HepG2 (cell line): ENCODE measurements around the gene GALNT15. TPM values are rescaled to one million over a fixed set of nuclear protein-coding genes. Genes with fewer than 3 reads are reported as not detected.

Experiments used
- ATAC-seq: fragments of 200-7000 bp; cut with Tn5 transposase; 3 replicates; pipeline ENCODE4 v1.9.1; 2020; ENCODE audit warnings: mild to moderate bottlenecking, moderate library complexity
- BruUV-seq: library from RNA; stranded (reverse); fragments of 400-500 nt; replicated peaks from 2 replicates; lab custom pipeline; 2021; lab: Mats Ljungman, UMichigan
- CTCF ChIA-PET: fragments of 300-600 bp; formaldehyde crosslinking; extraction: SDS; loops from one replicate; lab custom pipeline; 2021; ENCODE audit warnings: low total read pairs, inconsistent platforms, low intra/inter-chr PET ratio; lab: Yijun Ruan, JAX
- POLR2A ChIA-PET: fragments of 350-600 bp; sonication (Branson Sonifier 250); formaldehyde crosslinking; loops from one replicate; lab custom pipeline; 2020; ENCODE audit warnings: antibody characterized with exemption, inconsistent platforms; lab: Yijun Ruan, JAX
- DNase-seq: peaks from one replicate; pipeline ENCODE4 v3.0.0-alpha.2; 2015; ENCODE audit warnings: low spot score
- FAIRE-seq: peaks from 3 replicates; lab custom pipeline; 2011; peaks lifted over from hg19 to GRCh38; lab: Jason Lieb, UNC
- H2AFZ ChIP-seq: one replicate; pipeline ENCODE4 v1.6.1; 2011; ENCODE audit warnings: low read length, inconsistent platforms
- H3K27ac ChIP-seq: fragments of 300-600 bp; 3 replicates; pipeline ENCODE4 v1.8.0; 2011; ENCODE audit warnings: mixed run types, mild to moderate bottlenecking, mixed read lengths, low read length, inconsistent platforms; ENCODE audit not compliant: insufficient read depth; ENCODE audit errors: extremely low read length
- H3K27me3 ChIP-seq, 2 experiments: fragments of 200-600 bp in 1 of 2; 2 replicates in 1 of 2; 3 replicates in 1 of 2; pipeline versions ENCODE4 v1.6.0 to v1.8.0; 2011; ENCODE audit warnings: low read length in 2 of 2, mild to moderate bottlenecking in 2 of 2, moderate library complexity in 2 of 2, inconsistent platforms in 1 of 2; ENCODE audit not compliant: insufficient read depth in 2 of 2, control insufficient read depth in 1 of 2
- H3K36me3 ChIP-seq, 2 experiments: fragments of 200-600 bp in 1 of 2; replicated peaks in 1 of 2; 2 replicates in 1 of 2; 3 replicates in 1 of 2; pipeline versions ENCODE4 v1.5.1 to v1.8.0; 2011; ENCODE audit warnings: low read length in 2 of 2, inconsistent platforms in 1 of 2; ENCODE audit not compliant: insufficient read depth in 2 of 2, control insufficient read depth in 1 of 2
- H3K4me1 ChIP-seq: 2 replicates; pipeline ENCODE4 v1.5.1; 2012; ENCODE audit warnings: low read length, inconsistent platforms; ENCODE audit not compliant: insufficient read depth
- H3K4me2 ChIP-seq: 2 replicates; pipeline ENCODE4 v1.6.0; 2011; ENCODE audit warnings: low read depth, low read length, inconsistent platforms
- H3K4me3 ChIP-seq, 3 experiments: fragments of 200-600 bp in 1 of 3; sonication (generic), shearing (Covaris generic) in 1 of 3; replicated peaks in 1 of 3; 2 replicates each; pipeline ENCODE4 v1.5.1; 2011 to 2016; ENCODE audit warnings: low read length in 3 of 3, inconsistent platforms in 2 of 3, low read depth in 2 of 3, mild to moderate bottlenecking in 2 of 3, control low read depth in 1 of 3, mixed read lengths in 1 of 3; ENCODE audit not compliant: insufficient read depth in 1 of 3
- H3K79me2 ChIP-seq: one replicate; pipeline ENCODE4 v1.6.1; 2011; ENCODE audit warnings: low read length, inconsistent platforms; ENCODE audit not compliant: insufficient read depth
- H3K9ac ChIP-seq: 2 replicates; pipeline ENCODE4 v1.6.0; 2011; ENCODE audit warnings: mild to moderate bottlenecking, low read depth, low read length, inconsistent platforms; ENCODE audit not compliant: insufficient read depth
- H3K9me3 ChIP-seq: 2 replicates; pipeline ENCODE4 v1.5.1; 2012; ENCODE audit warnings: mild to moderate bottlenecking, low read length
- H4K20me1 ChIP-seq: 2 replicates; pipeline ENCODE4 v1.6.0; 2011; ENCODE audit warnings: inconsistent platforms, mild to moderate bottlenecking, low read length, moderate library complexity; ENCODE audit not compliant: insufficient read depth
- ARNTL ChIP-seq: sonication (generic); formaldehyde crosslinking; IDR thresholded peaks from 2 replicates; pipeline ENCODE4 v1.4.0; 2020; ENCODE audit warnings: mild to moderate bottlenecking, missing genetic modification reagents
- ASH2L ChIP-seq: fragments of 300-600, 200-600 bp; sonication (generic); IDR thresholded peaks from 2 replicates; pipeline ENCODE4 v1.7.0; 2017; ENCODE audit warnings: low read depth, mild to moderate bottlenecking, moderate library complexity, mixed read lengths, low read length; ENCODE audit not compliant: insufficient read length
- ATF1 ChIP-seq: IDR thresholded peaks from 2 replicates; pipeline ENCODE4 v1.6.1; 2016; ENCODE audit warnings: mild to moderate bottlenecking, control low read depth
- GABPA ChIP-seq, 2 experiments: IDR thresholded peaks; 2 replicates each; pipeline ENCODE4 v1.6.1; 2011 to 2016; ENCODE audit warnings: low read depth in 2 of 2, low read length in 1 of 2, missing biosample characterization in 1 of 2, missing genetic modification characterization in 1 of 2
- HDAC2 ChIP-seq: sonication (generic); formaldehyde crosslinking; IDR thresholded peaks from 2 replicates; pipeline ENCODE4 v1.4.0; 2020; ENCODE audit warnings: missing genetic modification reagents
- MYNN ChIP-seq: sonication (generic); formaldehyde crosslinking; IDR thresholded peaks from 2 replicates; pipeline ENCODE4 v1.4.0; 2020; ENCODE audit warnings: mild to moderate bottlenecking, low read depth, missing genetic modification reagents
- RFX5 ChIP-seq: IDR thresholded peaks from 2 replicates; pipeline ENCODE4 v1.6.1; 2011; ENCODE audit warnings: low read depth, low read length, improper control_type of control experiment
- SIN3A ChIP-seq: IDR thresholded peaks from 2 replicates; pipeline ENCODE4 v1.6.1; 2011; ENCODE audit warnings: low read depth, mild to moderate bottlenecking, control low read depth, low read length, borderline replicate concordance
- TBL1XR1 ChIP-seq: fragments of 150-350 bp; IDR thresholded peaks from 2 replicates; pipeline ENCODE4 v1.6.1; 2014; ENCODE audit warnings: borderline replicate concordance, low read length; ENCODE audit not compliant: partially characterized antibody
- TSC22D2 ChIP-seq: sonication (generic); formaldehyde crosslinking; IDR thresholded peaks from 2 replicates; pipeline ENCODE4 v1.5.1; 2020; ENCODE audit warnings: missing genetic modification reagents, mild to moderate bottlenecking, borderline replicate concordance
- ZNF180 ChIP-seq: sonication (generic); formaldehyde crosslinking; IDR thresholded peaks from 2 replicates; pipeline ENCODE4 v1.4.0; 2020; ENCODE audit warnings: low read depth, missing genetic modification reagents, borderline replicate concordance
- ZNF205 ChIP-seq: IDR thresholded peaks from 2 replicates; pipeline ENCODE4 v1.6.1; 2018; ENCODE audit warnings: missing biosample characterization, missing genetic modification reagents
- ZNF335 ChIP-seq: sonication (generic); formaldehyde crosslinking; IDR thresholded peaks from 2 replicates; pipeline ENCODE4 v1.4.0; 2020; ENCODE audit warnings: missing genetic modification reagents
- ZNF33B ChIP-seq: sonication (generic); formaldehyde crosslinking; IDR thresholded peaks from 2 replicates; pipeline ENCODE4 v1.5.1; 2020; ENCODE audit warnings: mild to moderate bottlenecking, missing genetic modification reagents
- ZNF441 ChIP-seq: sonication (generic); formaldehyde crosslinking; IDR thresholded peaks from 2 replicates; pipeline ENCODE4 v1.7.0; 2021; ENCODE audit warnings: missing genetic modification reagents, borderline replicate concordance
- ZNF543 ChIP-seq: sonication (generic); formaldehyde crosslinking; IDR thresholded peaks from 2 replicates; pipeline ENCODE4 v1.4.0; 2020; ENCODE audit warnings: mild to moderate bottlenecking, missing genetic modification reagents
- WGBS: methylation state at CpG from one replicate; pipeline ENCODE4 v1.1.6; 2017; ENCODE audit warnings: low lambda C conversion rate; 5-methylcytosine and 5-hydroxymethylcytosine counted together
- in situ Hi-C: cut with HindIII; loops from 2 replicates; pipeline ENCODE4 v1.10.0; 2017; ENCODE audit warnings: low pct_unique_long_range_greater_than_20kb; ENCODE audit not compliant: extremely low pct_ligation_motif_present
- intact Hi-C: fragments of 100-400 bp; cut with micrococcal nuclease; formaldehyde crosslinking; loops from one replicate; pipeline ENCODE4 v1.10.0; 2022; ENCODE audit not compliant: unreplicated experiment
- polyA plus RNA-seq, 8 experiments: library from polyadenylated mRNA; depleted of rRNA in 3 of 8; stranded (reverse) in 7 of 8; unstranded in 1 of 8; fragments of >200 nt; fragmentation: Illumina TruSeq in 4 of 8; extraction: Trizol in 4 of 8; gene quantifications; 2 replicates each; pipeline versions ENCODE4 v1.2.1 to v1.2.3, GENCODE V29; 2011 to 2016; ENCODE audit warnings: low read depth in 4 of 8, missing spikeins in 1 of 8, mixed read lengths in 1 of 8; ENCODE audit not compliant: insufficient read depth in 1 of 8
- total RNA-seq, 5 experiments: library from RNA; depleted of rRNA; stranded (reverse); fragments of >200 nt; fragmentation: Illumina TruSeq; extraction: Trizol; gene quantifications; 2 replicates each; pipeline ENCODE4 v1.2.3, GENCODE V29; 2016; ENCODE audit warnings: low read depth in 1 of 5
- TF ChIP-seq, protein P1 (sequence below): sonication (generic); formaldehyde crosslinking; IDR thresholded peaks from 2 replicates; pipeline ENCODE4 v1.4.0; 2020; ENCODE audit warnings: mild to moderate bottlenecking, low read depth, missing genetic modification reagents
- TF ChIP-seq, protein P2 (sequence below): sonication (generic); formaldehyde crosslinking; IDR thresholded peaks from 2 replicates; pipeline ENCODE4 v1.4.0; 2020; ENCODE audit warnings: mild to moderate bottlenecking, missing genetic modification reagents

GALNT15 gene
- total and polyA plus RNA-seq, 2 of the 13 experiments (the other 11 are each of a cell fraction or from before 2014, with no cell fraction given), result 0.02 to 0.04 TPM

DNA sequence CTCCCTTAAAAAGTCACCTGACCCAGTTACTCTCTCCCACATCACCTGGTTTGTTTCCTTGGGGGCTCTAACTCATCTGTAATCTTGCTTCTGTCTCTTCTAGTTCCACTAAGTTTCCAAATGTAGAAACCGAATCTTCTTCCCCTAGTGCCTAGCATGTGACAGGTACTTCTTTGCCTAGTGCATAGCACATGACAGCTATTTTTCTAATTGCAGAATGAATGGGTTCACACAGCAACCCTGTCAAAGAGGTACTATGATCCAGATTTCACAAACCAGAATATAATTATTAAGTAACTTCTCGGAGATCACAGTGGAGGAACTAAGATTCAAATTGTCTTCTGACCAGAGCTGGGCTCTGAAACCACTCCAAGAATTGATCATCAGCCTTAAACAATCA, 82.8 kb downstream of the GALNT15 start:
- no TSS peak for BruUV-seq
- H3K27ac ChIP-seq, result no peak overlapping the region
- intact Hi-C loops, result no loop called here
- ChIA-PET CTCF (no interaction called here), POLR2A (no interaction called here)
- peaks cover 1 to 21% of the 10 kb centered on the region in 2 experiments; a peak in 3 of 5 replicates for H3K36me3 ChIP-seq
- no peaks in the 10 kb centered on the region for H4K20me1 ChIP-seq
- H3K4me2 ChIP-seq, result no peak overlapping the region
- H3K4me3 ChIP-seq, result no peak overlapping the region
- no peak overlapping the region for H3K9ac ChIP-seq
- TF ChIP-seq ZNF33B (CRISPR knock-in tag) (no peak), ATF1 (CRISPR knock-in tag) (no peak), ASH2L (no peak), ZNF180 (CRISPR knock-in tag) (no peak), MYNN (CRISPR knock-in tag) (no peak), TBL1XR1 (no peak), SIN3A (no peak), ZNF543 (CRISPR knock-in tag) (no peak), GABPA (IDR thresholded peaks at IDR 0.05; ENCODE audit: low read depth, low read length) (no peak), GABPA (CRISPR knock-in tag; IDR thresholded peaks at IDR 0.05; ENCODE audit: low read depth) (no peak), TSC22D2 (no peak), ZNF205 (CRISPR knock-in tag) (no peak), ARNTL (CRISPR knock-in tag) (no peak), ZNF441 (no peak), ZNF335 (CRISPR knock-in tag) (no peak), HDAC2 (no peak), RFX5 (no peak)
- TF ChIP-seq, protein P1, sequence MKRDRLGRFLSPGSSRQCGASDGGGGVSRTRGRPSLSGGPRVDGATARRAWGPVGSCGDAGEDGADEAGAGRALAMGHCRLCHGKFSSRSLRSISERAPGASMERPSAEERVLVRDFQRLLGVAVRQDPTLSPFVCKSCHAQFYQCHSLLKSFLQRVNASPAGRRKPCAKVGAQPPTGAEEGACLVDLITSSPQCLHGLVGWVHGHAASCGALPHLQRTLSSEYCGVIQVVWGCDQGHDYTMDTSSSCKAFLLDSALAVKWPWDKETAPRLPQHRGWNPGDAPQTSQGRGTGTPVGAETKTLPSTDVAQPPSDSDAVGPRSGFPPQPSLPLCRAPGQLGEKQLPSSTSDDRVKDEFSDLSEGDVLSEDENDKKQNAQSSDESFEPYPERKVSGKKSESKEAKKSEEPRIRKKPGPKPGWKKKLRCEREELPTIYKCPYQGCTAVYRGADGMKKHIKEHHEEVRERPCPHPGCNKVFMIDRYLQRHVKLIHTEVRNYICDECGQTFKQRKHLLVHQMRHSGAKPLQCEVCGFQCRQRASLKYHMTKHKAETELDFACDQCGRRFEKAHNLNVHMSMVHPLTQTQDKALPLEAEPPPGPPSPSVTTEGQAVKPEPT, result no peak
- TF ChIP-seq, protein P2, sequence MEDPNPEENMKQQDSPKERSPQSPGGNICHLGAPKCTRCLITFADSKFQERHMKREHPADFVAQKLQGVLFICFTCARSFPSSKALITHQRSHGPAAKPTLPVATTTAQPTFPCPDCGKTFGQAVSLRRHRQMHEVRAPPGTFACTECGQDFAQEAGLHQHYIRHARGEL (CRISPR knock-in tag), result no peak
- no peak for DNase-seq
- no peak overlapping the region for H2AFZ ChIP-seq
- FAIRE-seq, result no peak
- in situ Hi-C loops, result no loop called here
- peaks cover 29% of the 10 kb centered on the region for H3K4me1 ChIP-seq
- no peaks in the 10 kb centered on the region for H3K9me3 ChIP-seq
- 100% methylated on average over 2 of the region's 2 CpGs for WGBS
- no peaks in the 10 kb centered on the region for H3K27me3 ChIP-seq
- H3K79me2 ChIP-seq, result peaks cover under 1% of the 10 kb centered on the region
- ATAC-seq, result no peak
